Fibroblast of lung (primary cell): Measurements from ENCODE around the gene TNFRSF19. TPM values are rescaled to one million over a fixed set of nuclear protein-coding genes. Genes with fewer than 3 reads are reported as not detected.
A peak's percentile ranks its signal among the peaks of the same experiment; 100 is the strongest.
"Not testable (repeated sequence)": the region's sequence is repeated elsewhere in the genome, so short reads cannot be mapped to it uniquely, and the experiment has no call there.

Experiments used
- DNase-seq, 2 donors: peaks; one replicate each; pipeline versions ENCODE4 v3.0.0 to v3.0.0-alpha.2; 2010; ENCODE audit warnings: low read depth in 2 of 2
- H2AFZ ChIP-seq: 2 replicates; pipeline ENCODE4 v1.5.1; 2012; ENCODE audit warnings: low read length, control low read depth, inconsistent platforms
- H3K27ac ChIP-seq: 2 replicates; pipeline ENCODE4 v1.5.1; 2011; ENCODE audit warnings: low read length, control low read depth; ENCODE audit not compliant: insufficient read depth
- H3K27me3 ChIP-seq: 2 replicates; pipeline ENCODE4 v1.5.1; 2011; ENCODE audit warnings: mild to moderate bottlenecking, low read length; ENCODE audit not compliant: control insufficient read depth, insufficient read depth
- H3K36me3 ChIP-seq: 2 replicates; pipeline ENCODE4 v1.5.1; 2011; ENCODE audit warnings: low read length; ENCODE audit not compliant: control insufficient read depth, insufficient read depth
- H3K4me1 ChIP-seq: 2 replicates; pipeline ENCODE4 v1.5.1; 2011; ENCODE audit warnings: low read length; ENCODE audit not compliant: control insufficient read depth, insufficient read depth; ENCODE audit errors: extremely low read depth
- H3K4me2 ChIP-seq: 2 replicates; pipeline ENCODE4 v1.5.1; 2011; ENCODE audit warnings: low read length, control low read depth; ENCODE audit not compliant: insufficient read depth; ENCODE audit errors: extremely low read depth
- H3K4me3 ChIP-seq, 4 experiments: fragments of 200-600 bp in 1 of 4; sonication (generic) in 1 of 4; replicated peaks in 1 of 4; 2 replicates each; pipeline ENCODE4 v1.5.1; 2011 to 2016; ENCODE audit warnings: low read length in 4 of 4, low read depth in 3 of 4, mild to moderate bottlenecking in 3 of 4, control low read depth in 2 of 4, inconsistent platforms in 1 of 4, mixed read lengths in 1 of 4; ENCODE audit not compliant: insufficient read depth in 1 of 4; ENCODE audit errors: control extremely low read depth in 1 of 4
- H3K79me2 ChIP-seq: 2 replicates; pipeline ENCODE4 v1.5.1; 2012; ENCODE audit warnings: mild to moderate bottlenecking, low read length, inconsistent platforms; ENCODE audit not compliant: control insufficient read depth, insufficient read depth
- H3K9ac ChIP-seq: 2 replicates; pipeline ENCODE4 v1.5.1; 2011; ENCODE audit warnings: mild to moderate bottlenecking, low read length, control low read depth; ENCODE audit not compliant: insufficient read depth
- H3K9me3 ChIP-seq: 2 replicates; pipeline ENCODE4 v1.5.1; 2012; ENCODE audit warnings: low read depth, low read length; ENCODE audit not compliant: control insufficient read depth, insufficient read depth
- H4K20me1 ChIP-seq: 2 replicates; pipeline ENCODE4 v1.5.1; 2011; ENCODE audit warnings: low read length; ENCODE audit not compliant: control insufficient read depth, insufficient read depth; ENCODE audit errors: extremely low read depth
- CTCF ChIP-seq, 2 donors: IDR thresholded peaks in 1 of 2; conservative IDR thresholded peaks in 1 of 2; 1 replicate in 1 of 2; 2 replicates in 1 of 2; pipeline ENCODE4 v1.5.1; 2011 to 2012; ENCODE audit warnings: low read length in 2 of 2, control low read depth in 1 of 2, inconsistent platforms in 1 of 2, low read depth in 1 of 2, mild to moderate bottlenecking in 1 of 2
- EZH2 ChIP-seq: IDR thresholded peaks from 2 replicates; pipeline ENCODE4 v1.5.1; 2012; ENCODE audit warnings: low read length, control low read depth, mild to moderate bottlenecking; ENCODE audit errors: missing control alignments
- polyA plus RNA-seq, 2 donors: library from polyadenylated mRNA; depleted of rRNA in 1 of 2; stranded (reverse) in 1 of 2; unstranded in 1 of 2; fragments of >200 nt; gene quantifications; 2 replicates each; pipeline ENCODE4 v1.2.1, GENCODE V29; 2011 to 2012; ENCODE audit warnings: missing spikeins in 1 of 2
- total RNA-seq: library from RNA; depleted of rRNA; stranded (reverse); fragments of >200 nt; gene quantifications from 2 replicates; pipeline ENCODE4 v1.2.1, GENCODE V29; 2014

The TNFRSF19 gene
- total and polyA plus RNA-seq, 2 donors (not counting 1 experiment from before 2014, with no cell fraction given) = 260 to 330 TPM

GRCh38 chr13:23673867-23674605 is 103.8 kb downstream of the TNFRSF19 start:
- TF ChIP-seq EZH2 (no peak), CTCF (conservative IDR thresholded peaks at IDR 0.05 in 1 of 2, IDR thresholded peaks at IDR 0.05 in 1 of 2; ENCODE audit: low read depth in 1 of 2, low read length in 2 of 2) (no peak)
- no peaks in the 10 kb centered on the region for H3K9me3 ChIP-seq
- DNase-seq = peak in 1 of 2 donors; percentile 68
- no peaks in the 10 kb centered on the region for H3K79me2 ChIP-seq
- no peaks in the 10 kb centered on the region for H3K27me3 ChIP-seq
- peak overlapping the region; percentile 17 for H3K9ac ChIP-seq
- H3K4me1 ChIP-seq = peaks cover 37% of the 10 kb centered on the region
- H3K36me3 ChIP-seq = peaks cover 8% of the 10 kb centered on the region
- no peak overlapping the region for H2AFZ ChIP-seq
- peak overlapping the region; percentile 83 for H3K27ac ChIP-seq
- H4K20me1 ChIP-seq = no peaks in the 10 kb centered on the region
- H3K4me2 ChIP-seq = no peak overlapping the region
- no peak overlapping the region for H3K4me3 ChIP-seq

GRCh38 chr13:23674795-23675640 is 104.8 kb downstream of the TNFRSF19 start:
- H3K4me2 ChIP-seq = no peak overlapping the region
- H3K9ac ChIP-seq = no peak overlapping the region
- no peak overlapping the region for H2AFZ ChIP-seq
- H4K20me1 ChIP-seq = no peaks in the 10 kb centered on the region
- H3K79me2 ChIP-seq = no peaks in the 10 kb centered on the region
- H3K36me3 ChIP-seq = peaks cover 6% of the 10 kb centered on the region
- DNase-seq = peak; percentile 90 to 99
- no peaks in the 10 kb centered on the region for H3K9me3 ChIP-seq
- no peak for TF ChIP-seq EZH2
- TF ChIP-seq CTCF (conservative IDR thresholded peaks at IDR 0.05 in 1 of 2, IDR thresholded peaks at IDR 0.05 in 1 of 2; ENCODE audit: low read depth in 1 of 2, low read length in 2 of 2) = no peak
- H3K4me1 ChIP-seq = peaks cover 37% of the 10 kb centered on the region
- H3K27ac ChIP-seq = peak overlapping the region; percentile 83
- H3K4me3 ChIP-seq = peak overlapping the region in 1 of 4 experiments; percentile 19
- no peaks in the 10 kb centered on the region for H3K27me3 ChIP-seq

GRCh38 chr13:23677679-23678288 is 107.6 kb downstream of the TNFRSF19 start:
- H2AFZ ChIP-seq, H3K4me2 ChIP-seq, H3K79me2 ChIP-seq, H3K27me3 ChIP-seq, H3K9ac ChIP-seq, H3K36me3 ChIP-seq, H4K20me1 ChIP-seq, DNase-seq, H3K27ac ChIP-seq, H3K4me3 ChIP-seq, H3K9me3 ChIP-seq: not testable (repeated sequence)
- H3K4me1 ChIP-seq = peaks cover 17% of the 10 kb centered on the region
